ENCODE measurements around the gene LRTM1. TPM values are rescaled to one million over a fixed set of nuclear protein-coding genes. Genes with fewer than 3 reads are reported as not detected.

The LRTM1 gene
- total RNA-seq, 4 donors from 2014 or later = not detected

- no peaks in the 10 kb centered on the region for H3K27me3 ChIP-seq
- no peaks in the 10 kb centered on the region for H3K9me3 ChIP-seq
- H3K4me1 ChIP-seq = no peaks in the 10 kb centered on the region
- no peak for DNase-seq (ENCODE audit: extremely low spot score)
- TF ChIP-seq EP300 (IDR thresholded peaks at IDR 0.05) = no peak
- TF ChIP-seq POLR2AphosphoS5 (IDR thresholded peaks at IDR 0.05) = no peak
- no peak for TF ChIP-seq CTCF (IDR thresholded peaks at IDR 0.05)
- no peak overlapping the region for H3K27ac ChIP-seq (replicated peaks in 1 of 4)
- H3K36me3 ChIP-seq = no peaks in the 10 kb centered on the region
- intact Hi-C loops (cut with DNase I) = no loop called here
- WGBS = 56% methylated on average over 6 of the region's 6 CpGs
- H3K4me3 ChIP-seq = no peak overlapping the region
Observed at GRCh38 chr3:54939557-54940300, 11.9 kb upstream of the LRTM1 start.

- intact Hi-C loops (cut with DNase I) = no loop called here
- no peak for TF ChIP-seq POLR2AphosphoS5 (IDR thresholded peaks at IDR 0.05)
- no peak for TF ChIP-seq CTCF (IDR thresholded peaks at IDR 0.05)
- no peak for TF ChIP-seq EP300 (IDR thresholded peaks at IDR 0.05)
- no peak for TF ChIP-seq POLR2A (IDR thresholded peaks at IDR 0.05; ENCODE audit: low read depth)
- Histone ChIP-seq H3K4me1 (no peaks in the 10 kb centered on the region), H3K27ac (replicated peaks in 1 of 4) (no peak overlapping the region), H3K36me3 (no peaks in the 10 kb centered on the region), H3K4me3 (no peak overlapping the region), H3K27me3 (no peaks in the 10 kb centered on the region), H3K9me3 (no peaks in the 10 kb centered on the region)
- WGBS = 81% methylated on average over 5 of the region's 5 CpGs
- DNase-seq (ENCODE audit: extremely low spot score) = no peak
Observed at GRCh38 chr3:54936561-54936960, 8.7 kb upstream of the LRTM1 start.

GRCh38 chr3:54935869-54936268 is 8.0 kb upstream of the LRTM1 start:
- TF ChIP-seq POLR2A (IDR thresholded peaks at IDR 0.05; ENCODE audit: low read depth) (no peak), CTCF (IDR thresholded peaks at IDR 0.05) (no peak), POLR2AphosphoS5 (IDR thresholded peaks at IDR 0.05) (no peak), EP300 (IDR thresholded peaks at IDR 0.05) (no peak)
- intact Hi-C loops (cut with DNase I) = no loop called here
- WGBS = 87% methylated on average over 3 of the region's 3 CpGs

GRCh38 chr3:54932606-54933005 is 4.7 kb upstream of the LRTM1 start:
- no peak for TF ChIP-seq POLR2A (IDR thresholded peaks at IDR 0.05; ENCODE audit: low read depth)
- TF ChIP-seq EP300 (IDR thresholded peaks at IDR 0.05) = no peak
- TF ChIP-seq CTCF (IDR thresholded peaks at IDR 0.05) = no peak
- TF ChIP-seq POLR2AphosphoS5 (IDR thresholded peaks at IDR 0.05) = no peak

More at GRCh38 chr3:54935869-54936268, 8.0 kb upstream of the LRTM1 start:
- Histone ChIP-seq H3K9me3 (no peaks in the 10 kb centered on the region), H3K27me3 (no peaks in the 10 kb centered on the region), H3K4me1 (no peaks in the 10 kb centered on the region), H3K27ac (replicated peaks in 1 of 4) (no peak overlapping the region), H3K4me3 (no peak overlapping the region), H3K36me3 (no peaks in the 10 kb centered on the region)
- DNase-seq (ENCODE audit: extremely low spot score) = no peak

GRCh38 chr3:54931182-54931581 is 3.3 kb upstream of the LRTM1 start:
- Histone ChIP-seq H3K36me3 (no peaks in the 10 kb centered on the region), H3K27ac (replicated peaks in 1 of 4) (no peak overlapping the region), H3K4me1 (no peaks in the 10 kb centered on the region), H3K4me3 (no peak overlapping the region), H3K9me3 (no peaks in the 10 kb centered on the region), H3K27me3 (no peaks in the 10 kb centered on the region)
- TF ChIP-seq CTCF (IDR thresholded peaks at IDR 0.05) (no peak), POLR2A (IDR thresholded peaks at IDR 0.05; ENCODE audit: low read depth) (no peak), POLR2AphosphoS5 (IDR thresholded peaks at IDR 0.05) (no peak), EP300 (IDR thresholded peaks at IDR 0.05) (no peak)
- no peak for DNase-seq (ENCODE audit: extremely low spot score)
- WGBS = 68% methylated on average over 4 of the region's 4 CpGs
- intact Hi-C loops (cut with DNase I) = no loop called here

More at GRCh38 chr3:54932606-54933005, 4.7 kb upstream of the LRTM1 start:
- H3K4me1 ChIP-seq = no peaks in the 10 kb centered on the region
- DNase-seq (ENCODE audit: extremely low spot score) = no peak
- H3K4me3 ChIP-seq = no peak overlapping the region
- intact Hi-C loops (cut with DNase I) = no loop called here
- 65% methylated on average over 4 of the region's 4 CpGs for WGBS
- no peaks in the 10 kb centered on the region for H3K36me3 ChIP-seq
- H3K9me3 ChIP-seq = no peaks in the 10 kb centered on the region
- no peaks in the 10 kb centered on the region for H3K27me3 ChIP-seq
- no peak overlapping the region for H3K27ac ChIP-seq (replicated peaks in 1 of 4)

All from esophagus muscularis mucosa (tissue), 4 donors.